Vagina (tissue), 2 donors: ENCODE data around the gene TLE2.
A peak's percentile ranks its signal among the peaks of the same experiment; 100 is the strongest.

ENCODE experiments used
- POLR2A ChIP-seq, 2 donors: fragments of 450-650 bp; IDR thresholded peaks; one replicate each; pipeline ENCODE4 v1.6.1; 2017; ENCODE audit warnings: antibody characterized with exemption in 2 of 2, mild to moderate bottlenecking in 2 of 2, moderate library complexity in 2 of 2
- POLR2AphosphoS5 ChIP-seq, 2 donors: sonication (generic); formaldehyde crosslinking; IDR thresholded peaks; one replicate each; pipeline ENCODE4 v1.9.0; 2017; ENCODE audit warnings: antibody characterized with exemption in 2 of 2, mild to moderate bottlenecking in 2 of 2, low read depth in 1 of 2; ENCODE audit not compliant: insufficient read depth in 1 of 2
- TF ChIP-seq, protein P1 (sequence below), 3 experiments: fragments of 450-650 bp in 2 of 3; fragments of 200-600 bp in 1 of 3; sonication (generic) in 1 of 3; IDR thresholded peaks; one replicate each; pipeline ENCODE4 v1.5.1; 2017 to 2019; ENCODE audit warnings: antibody characterized with exemption in 3 of 3, mild to moderate bottlenecking in 2 of 3, moderate library complexity in 2 of 3

- TF ChIP-seq, protein P1, sequence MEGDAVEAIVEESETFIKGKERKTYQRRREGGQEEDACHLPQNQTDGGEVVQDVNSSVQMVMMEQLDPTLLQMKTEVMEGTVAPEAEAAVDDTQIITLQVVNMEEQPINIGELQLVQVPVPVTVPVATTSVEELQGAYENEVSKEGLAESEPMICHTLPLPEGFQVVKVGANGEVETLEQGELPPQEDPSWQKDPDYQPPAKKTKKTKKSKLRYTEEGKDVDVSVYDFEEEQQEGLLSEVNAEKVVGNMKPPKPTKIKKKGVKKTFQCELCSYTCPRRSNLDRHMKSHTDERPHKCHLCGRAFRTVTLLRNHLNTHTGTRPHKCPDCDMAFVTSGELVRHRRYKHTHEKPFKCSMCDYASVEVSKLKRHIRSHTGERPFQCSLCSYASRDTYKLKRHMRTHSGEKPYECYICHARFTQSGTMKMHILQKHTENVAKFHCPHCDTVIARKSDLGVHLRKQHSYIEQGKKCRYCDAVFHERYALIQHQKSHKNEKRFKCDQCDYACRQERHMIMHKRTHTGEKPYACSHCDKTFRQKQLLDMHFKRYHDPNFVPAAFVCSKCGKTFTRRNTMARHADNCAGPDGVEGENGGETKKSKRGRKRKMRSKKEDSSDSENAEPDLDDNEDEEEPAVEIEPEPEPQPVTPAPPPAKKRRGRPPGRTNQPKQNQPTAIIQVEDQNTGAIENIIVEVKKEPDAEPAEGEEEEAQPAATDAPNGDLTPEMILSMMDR (IDR thresholded peaks at IDR 0.05): no peak
- TF ChIP-seq POLR2A (IDR thresholded peaks at IDR 0.05): no peak
- peak in 1 of 2 donors; percentile 79 for TF ChIP-seq POLR2AphosphoS5 (IDR thresholded peaks at IDR 0.05; ENCODE audit: insufficient read depth in 1 of 2, low read depth in 1 of 2)
Observed at GRCh38 chr19:2983351-2984214, 45.5 kb downstream of the TLE2 start.
